ENCODE results near the gene MRPL32. TPM values are rescaled to one million over a fixed set of nuclear protein-coding genes. Genes with fewer than 3 reads are reported as not detected.

The MRPL32 gene
- total RNA-seq, 1 experiment from 2014 or later = 102 TPM

GRCh38 chr7:42952328-42952727 lies 20.2 kb downstream of the MRPL32 start:
- no TSS peak for BruUV-seq (replicated peaks)
- intact Hi-C loops (cut with micrococcal nuclease; ENCODE audit: unreplicated experiment) = no loop called here
- TF ChIP-seq EZH2 (IDR thresholded peaks at IDR 0.05; ENCODE audit: borderline replicate concordance, low read depth, low read length, poor library complexity, severe bottlenecking) = no peak
- no peak for TF ChIP-seq CTCF (conservative IDR thresholded peaks at IDR 0.05; ENCODE audit: low read depth, low read length)
- DNase-seq (ENCODE audit: low spot score) = no peak
- H3K4me3 ChIP-seq (ENCODE audit: low read depth, low read length, poor library complexity, severe bottlenecking) = no peak overlapping the region
- H3K9me3 ChIP-seq (ENCODE audit: low read depth, low read length, poor library complexity, severe bottlenecking) = peaks cover 10% of the 10 kb centered on the region
- H3K4me1 ChIP-seq (ENCODE audit: insufficient read depth, low read length, poor library complexity, severe bottlenecking) = no peaks in the 10 kb centered on the region
- POLR2A ChIA-PET (ENCODE audit: low non-redundant PET) = no interaction called here
- no peaks in the 10 kb centered on the region for H3K27me3 ChIP-seq (replicated peaks; ENCODE audit: insufficient read depth, low read depth, low read length, poor library complexity)
- H3K36me3 ChIP-seq (ENCODE audit: insufficient read depth, low read length, poor library complexity, severe bottlenecking) = no peaks in the 10 kb centered on the region
- CTCF ChIA-PET = no interaction called here
- H3K27ac ChIP-seq (ENCODE audit: low read depth, low read length, poor library complexity, severe bottlenecking) = no peak overlapping the region

- Histone ChIP-seq H3K27me3 (replicated peaks; ENCODE audit: insufficient read depth, low read depth, low read length, poor library complexity) (no peaks in the 10 kb centered on the region), H3K27ac (ENCODE audit: low read depth, low read length, poor library complexity, severe bottlenecking) (no peak overlapping the region), H3K9me3 (ENCODE audit: low read depth, low read length, poor library complexity, severe bottlenecking) (peaks cover 10% of the 10 kb centered on the region), H3K4me3 (ENCODE audit: low read depth, low read length, poor library complexity, severe bottlenecking) (no peak overlapping the region), H3K4me1 (ENCODE audit: insufficient read depth, low read length, poor library complexity, severe bottlenecking) (no peaks in the 10 kb centered on the region), H3K36me3 (ENCODE audit: insufficient read depth, low read length, poor library complexity, severe bottlenecking) (no peaks in the 10 kb centered on the region)
- POLR2A ChIA-PET (ENCODE audit: low non-redundant PET) = interaction anchor here (0.6 kb wide), 2 partner anchors 278 to 495 kb away, joined by 3 to 4 read pairs; no protein-coding TSS in a partner anchor
- intact Hi-C loops (cut with micrococcal nuclease; ENCODE audit: unreplicated experiment) = no loop called here
- CTCF ChIA-PET = no interaction called here
- no peak for DNase-seq (ENCODE audit: low spot score)
- TF ChIP-seq CTCF (conservative IDR thresholded peaks at IDR 0.05; ENCODE audit: low read depth, low read length) (no peak), EZH2 (IDR thresholded peaks at IDR 0.05; ENCODE audit: borderline replicate concordance, low read depth, low read length, poor library complexity, severe bottlenecking) (no peak)
- no TSS peak for BruUV-seq (replicated peaks)
These were observed 21.8 kb downstream of the MRPL32 start for GRCh38 chr7:42953994-42954393.

GRCh38 chr7:42956062-42956461 lies 23.9 kb downstream of the MRPL32 start:
- no TSS peak for BruUV-seq (replicated peaks)
- intact Hi-C loops (cut with micrococcal nuclease; ENCODE audit: unreplicated experiment) = no loop called here
- TF ChIP-seq EZH2 (IDR thresholded peaks at IDR 0.05; ENCODE audit: borderline replicate concordance, low read depth, low read length, poor library complexity, severe bottlenecking) (no peak), CTCF (conservative IDR thresholded peaks at IDR 0.05; ENCODE audit: low read depth, low read length) (no peak)
- DNase-seq (ENCODE audit: low spot score) = no peak
- Histone ChIP-seq H3K4me1 (ENCODE audit: insufficient read depth, low read length, poor library complexity, severe bottlenecking) (no peaks in the 10 kb centered on the region), H3K4me3 (ENCODE audit: low read depth, low read length, poor library complexity, severe bottlenecking) (no peak overlapping the region), H3K27me3 (replicated peaks; ENCODE audit: insufficient read depth, low read depth, low read length, poor library complexity) (no peaks in the 10 kb centered on the region), H3K27ac (ENCODE audit: low read depth, low read length, poor library complexity, severe bottlenecking) (no peak overlapping the region), H3K36me3 (ENCODE audit: insufficient read depth, low read length, poor library complexity, severe bottlenecking) (no peaks in the 10 kb centered on the region), H3K9me3 (ENCODE audit: low read depth, low read length, poor library complexity, severe bottlenecking) (peaks cover 10% of the 10 kb centered on the region)
- POLR2A ChIA-PET (ENCODE audit: low non-redundant PET) = no interaction called here
- CTCF ChIA-PET = no interaction called here

All from A673 (cell line).